ENCODE results near the gene KSR1.

Gene KSR1

GRCh38 chr17:27415120-27415795 lies 41.0 kb upstream of the KSR1 start:
- TF ChIP-seq CTCF (conservative IDR thresholded peaks at IDR 0.05; ENCODE audit: low read depth, low read length) = no peak
- Histone ChIP-seq H3K27me3 (ENCODE audit: insufficient read depth, low read depth) (no peaks in the 10 kb centered on the region), H3K79me2 (ENCODE audit: insufficient read depth, low read depth) (no peaks in the 10 kb centered on the region), H2AFZ (ENCODE audit: low read depth) (no peak overlapping the region), H3K36me3 (ENCODE audit: insufficient read depth) (no peaks in the 10 kb centered on the region), H3K9ac (no peak overlapping the region), H3K4me1 (ENCODE audit: low read depth, poor library complexity, severe bottlenecking) (no peaks in the 10 kb centered on the region), H3K27ac (no peak overlapping the region), H4K20me1 (ENCODE audit: insufficient read depth) (no peaks in the 10 kb centered on the region), H3K4me3 (IDR thresholded peaks at IDR 0.05; ENCODE audit: insufficient read depth, low read depth, low read length) (no peak overlapping the region), H3K4me2 (no peak overlapping the region)

- no peak for TF ChIP-seq CTCF (conservative IDR thresholded peaks at IDR 0.05; ENCODE audit: low read depth, low read length)
- Histone ChIP-seq H3K27me3 (ENCODE audit: insufficient read depth, low read depth) (no peaks in the 10 kb centered on the region), H3K36me3 (ENCODE audit: insufficient read depth) (no peaks in the 10 kb centered on the region)
Observed at GRCh38 chr17:27417596-27418365, 38.5 kb upstream of the KSR1 start.

GRCh38 chr17:27418366-27418615 lies 38.0 kb upstream of the KSR1 start:
- Histone ChIP-seq H3K79me2 (ENCODE audit: insufficient read depth, low read depth) (no peaks in the 10 kb centered on the region), H2AFZ (ENCODE audit: low read depth) (no peak overlapping the region)
- no peak for TF ChIP-seq CTCF (conservative IDR thresholded peaks at IDR 0.05; ENCODE audit: low read depth, low read length)

More at GRCh38 chr17:27417596-27418365, 38.5 kb upstream of the KSR1 start:
- Histone ChIP-seq H4K20me1 (ENCODE audit: insufficient read depth) (no peaks in the 10 kb centered on the region), H3K4me2 (no peak overlapping the region), H3K4me3 (IDR thresholded peaks at IDR 0.05; ENCODE audit: insufficient read depth, low read depth, low read length) (no peak overlapping the region), H3K79me2 (ENCODE audit: insufficient read depth, low read depth) (no peaks in the 10 kb centered on the region), H3K4me1 (ENCODE audit: low read depth, poor library complexity, severe bottlenecking) (no peaks in the 10 kb centered on the region), H2AFZ (ENCODE audit: low read depth) (no peak overlapping the region), H3K9ac (no peak overlapping the region), H3K27ac (no peak overlapping the region)

GRCh38 chr17:27419156-27419555 lies 37.1 kb upstream of the KSR1 start:
- no peaks in the 10 kb centered on the region for H3K36me3 ChIP-seq (ENCODE audit: insufficient read depth)
- no peak overlapping the region for H3K4me2 ChIP-seq
- no peaks in the 10 kb centered on the region for H3K79me2 ChIP-seq (ENCODE audit: insufficient read depth, low read depth)
- H3K4me1 ChIP-seq (ENCODE audit: low read depth, poor library complexity, severe bottlenecking) = peaks cover 12% of the 10 kb centered on the region
- no peak for TF ChIP-seq CTCF (conservative IDR thresholded peaks at IDR 0.05; ENCODE audit: low read depth, low read length)
- no peak overlapping the region for H2AFZ ChIP-seq (ENCODE audit: low read depth)
- H3K27me3 ChIP-seq (ENCODE audit: insufficient read depth, low read depth) = no peaks in the 10 kb centered on the region
- no peak overlapping the region for H3K4me3 ChIP-seq (IDR thresholded peaks at IDR 0.05; ENCODE audit: insufficient read depth, low read depth, low read length)
- no peak overlapping the region for H3K9ac ChIP-seq
- no peak overlapping the region for H3K27ac ChIP-seq
- H4K20me1 ChIP-seq (ENCODE audit: insufficient read depth) = no peaks in the 10 kb centered on the region

More at GRCh38 chr17:27418366-27418615, 38.0 kb upstream of the KSR1 start:
- Histone ChIP-seq H3K27ac (no peak overlapping the region), H4K20me1 (ENCODE audit: insufficient read depth) (no peaks in the 10 kb centered on the region), H3K9ac (no peak overlapping the region), H3K27me3 (ENCODE audit: insufficient read depth, low read depth) (no peaks in the 10 kb centered on the region), H3K36me3 (ENCODE audit: insufficient read depth) (no peaks in the 10 kb centered on the region), H3K4me3 (IDR thresholded peaks at IDR 0.05; ENCODE audit: insufficient read depth, low read depth, low read length) (no peak overlapping the region), H3K4me2 (no peak overlapping the region), H3K4me1 (ENCODE audit: low read depth, poor library complexity, severe bottlenecking) (peaks cover 4% of the 10 kb centered on the region)
